Naive thymus-derived CD4-positive, alpha-beta T cell (primary cell): ENCODE data around the gene ZC2HC1B. TPM values are rescaled to one million over a fixed set of nuclear protein-coding genes. Genes with fewer than 3 reads are reported as not detected.

ENCODE experiments used
- ATAC-seq: fragments of 150-1000 bp; cut with Tn5 transposase; 2 replicates; pipeline ENCODE4 v1.10.0; 2021; ENCODE audit warnings: mild to moderate bottlenecking, moderate library complexity
- CTCF ChIA-PET: fragments of 350-600 bp; sonication (Branson Sonifier 250); formaldehyde crosslinking; loops from one replicate; lab custom pipeline; 2021; ENCODE audit warnings: antibody characterized with exemption; lab: Charles Lee
- POLR2A ChIA-PET: fragments of 350-600 bp; sonication (Branson Sonifier 250); formaldehyde crosslinking; loops from one replicate; lab custom pipeline; 2021; ENCODE audit warnings: antibody characterized with exemption, inconsistent platforms; lab: Charles Lee
- DNase-seq, 9 donors: peaks; one replicate each; pipeline versions ENCODE4 v3.0.0 to v3.0.0-alpha.2; 2020 to 2022; ENCODE audit warnings: mixed read lengths in 1 of 9
- H3K27ac ChIP-seq: one replicate; pipeline ENCODE4 v1.7.0; 2013; ENCODE audit warnings: mild to moderate bottlenecking, low read depth, low read length, moderate library complexity
- H3K27me3 ChIP-seq, 2 donors: one replicate each; pipeline ENCODE4 v1.7.0; 2013; ENCODE audit warnings: low read length in 2 of 2, mild to moderate bottlenecking in 2 of 2, moderate library complexity in 2 of 2; ENCODE audit not compliant: control insufficient read depth in 2 of 2, insufficient read depth in 2 of 2
- H3K36me3 ChIP-seq, 3 experiments: 1 replicate in 2 of 3; 2 replicates in 1 of 3; pipeline ENCODE4 v1.7.0; 2013; ENCODE audit warnings: low read length in 3 of 3, mild to moderate bottlenecking in 3 of 3, moderate library complexity in 1 of 3; ENCODE audit not compliant: insufficient read depth in 3 of 3, control insufficient read depth in 2 of 3
- H3K4me1 ChIP-seq, 2 donors: one replicate each; pipeline ENCODE4 v1.7.0; 2013; ENCODE audit warnings: low read length in 2 of 2, mild to moderate bottlenecking in 2 of 2, moderate library complexity in 1 of 2; ENCODE audit not compliant: control insufficient read depth in 2 of 2, insufficient read depth in 2 of 2
- H3K4me3 ChIP-seq: 2 replicates; pipeline ENCODE4 v1.7.0; 2013; ENCODE audit warnings: mild to moderate bottlenecking, low read length
- H3K9me3 ChIP-seq, 3 experiments: 1 replicate in 2 of 3; 2 replicates in 1 of 3; pipeline ENCODE4 v1.7.0; 2013; ENCODE audit warnings: low read length in 3 of 3; ENCODE audit not compliant: control insufficient read depth in 2 of 3
- H3K27ac Mint-ChIP-seq, 9 donors: one replicate each; pipeline ENCODE4 v1.8.0; 2020 to 2022; ENCODE audit warnings: mixed read lengths in 9 of 9, mild to moderate bottlenecking in 8 of 9, moderate library complexity in 5 of 9, inconsistent platforms in 2 of 9
- H3K27me3 Mint-ChIP-seq, 5 donors: one replicate each; pipeline ENCODE4 v1.8.0; 2021 to 2022; ENCODE audit warnings: mixed read lengths in 5 of 5, mild to moderate bottlenecking in 1 of 5
- H3K36me3 Mint-ChIP-seq, 5 donors: one replicate each; pipeline ENCODE4 v1.8.0; 2020 to 2022; ENCODE audit warnings: mixed read lengths in 5 of 5, mild to moderate bottlenecking in 3 of 5, inconsistent platforms in 1 of 5
- H3K4me1 Mint-ChIP-seq, 7 donors: one replicate each; pipeline ENCODE4 v1.8.0; 2020 to 2022; ENCODE audit warnings: mixed read lengths in 7 of 7, mild to moderate bottlenecking in 3 of 7, inconsistent platforms in 1 of 7
- H3K4me3 Mint-ChIP-seq, 10 donors: one replicate each; pipeline ENCODE4 v1.8.0; 2020 to 2022; ENCODE audit warnings: mild to moderate bottlenecking in 10 of 10, mixed read lengths in 10 of 10, moderate library complexity in 6 of 10, inconsistent platforms in 2 of 10
- H3K9me3 Mint-ChIP-seq, 11 donors: one replicate each; pipeline ENCODE4 v1.8.0; 2020 to 2022; ENCODE audit warnings: mixed read lengths in 11 of 11, mild to moderate bottlenecking in 4 of 11, inconsistent platforms in 1 of 11, moderate library complexity in 1 of 11
- intact Hi-C, 2 donors: fragments of 100-400 bp; cut with micrococcal nuclease; formaldehyde crosslinking; loops; one replicate each; pipeline ENCODE4 v1.15.1; 2023
- polyA plus RNA-seq, 2 donors: library from polyadenylated mRNA; unstranded; fragments of 300-500 nt; fragmentation: Illumina TruSeq; gene quantifications; one replicate each; pipeline ENCODE4 v1.2.3, GENCODE V29; 2021
- total RNA-seq, 6 experiments: library from RNA in 5 of 6; stranded (reverse) in 5 of 6; gene quantifications; 1 replicate in 5 of 6; 2 replicates in 1 of 6; pipeline ENCODE4 v1.2.3 and lab custom pipeline; 2021 to 2026

Gene ZC2HC1B
- total and polyA plus RNA-seq, 7 experiments from 2014 or later = 0.49 TPM; not detected in 6

DNA sequence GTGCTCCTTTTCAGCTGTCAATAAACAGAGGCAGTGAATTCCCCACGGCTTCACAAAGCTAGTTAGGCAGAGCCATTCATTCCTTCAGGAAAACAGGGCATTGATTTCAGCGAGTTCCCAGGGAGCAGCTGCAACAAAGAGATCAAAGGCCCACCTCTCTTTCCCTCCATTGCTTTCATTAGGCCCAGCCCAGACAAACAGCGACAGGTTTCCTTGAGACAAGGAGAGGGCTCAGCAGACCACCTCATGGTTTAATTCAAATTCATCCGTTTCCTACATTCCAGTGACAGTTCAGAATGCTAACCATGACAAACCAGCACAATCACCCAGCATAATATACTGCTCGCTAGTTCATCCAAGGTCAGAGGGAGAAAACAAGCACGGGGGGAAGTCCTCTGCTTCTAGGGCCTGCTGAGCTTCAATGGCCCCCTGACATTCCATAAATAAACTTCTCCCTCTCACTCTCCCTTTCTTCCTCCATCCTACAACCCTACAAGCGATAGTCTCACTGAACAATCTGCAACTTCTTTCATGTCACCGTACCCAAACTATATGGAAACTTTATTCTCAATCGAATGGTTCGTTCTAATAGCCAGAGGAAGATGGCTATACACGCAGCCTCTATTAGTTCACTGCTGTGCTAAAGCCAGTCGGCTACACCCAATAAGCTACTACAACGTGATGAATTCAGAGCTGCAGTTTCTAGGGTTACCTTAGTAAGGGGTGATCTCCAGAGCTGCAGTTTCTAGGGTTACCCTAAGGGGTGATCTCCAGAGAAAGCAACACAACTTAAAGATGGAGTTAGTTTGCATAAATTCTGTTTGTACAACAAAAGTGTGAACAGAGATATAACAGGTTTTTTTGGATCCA, 109.1 kb downstream of the ZC2HC1B start:
- no peak overlapping the region for H3K27ac Mint-ChIP-seq
- POLR2A ChIA-PET = no interaction called here

DNA sequence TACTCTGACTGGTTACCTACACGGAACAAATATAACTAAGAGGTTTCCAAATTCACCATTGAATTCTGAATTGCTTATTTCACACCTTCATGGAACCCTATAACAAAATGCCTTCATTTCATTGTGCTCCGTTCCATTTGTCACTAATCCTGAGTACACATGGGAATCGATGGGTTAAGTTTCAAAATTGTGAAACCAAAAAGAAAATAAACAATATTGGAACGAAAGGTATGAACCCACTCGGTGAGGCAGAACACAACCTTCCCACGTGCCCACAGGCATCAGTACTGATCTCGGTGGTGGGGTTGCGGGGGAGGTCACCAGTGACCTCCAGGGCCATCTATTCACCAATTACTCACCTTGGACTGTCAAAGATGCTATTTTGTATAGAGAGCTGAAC, 109.8 kb downstream of the ZC2HC1B start:
- no peaks in the 10 kb centered on the region for H3K36me3 ChIP-seq
- H3K4me3 ChIP-seq = no peak overlapping the region
- H3K9me3 Mint-ChIP-seq = no peaks in the 10 kb centered on the region
- H3K27me3 ChIP-seq = no peaks in the 10 kb centered on the region
- no peaks in the 10 kb centered on the region for H3K36me3 Mint-ChIP-seq
- intact Hi-C loops = no loop called here
- H3K4me1 ChIP-seq = no peaks in the 10 kb centered on the region
- H3K9me3 ChIP-seq = no peaks in the 10 kb centered on the region
- no peak overlapping the region for H3K27ac Mint-ChIP-seq
- H3K4me1 Mint-ChIP-seq = peaks cover 0 to 6% (median 3%) of the 10 kb centered on the region in 7 donors
- CTCF ChIA-PET = no interaction called here
- POLR2A ChIA-PET = no interaction called here
- no peak for DNase-seq
- no peak overlapping the region for H3K27ac ChIP-seq
- H3K4me3 Mint-ChIP-seq = no peak overlapping the region
- peaks cover 0 to 13% (median 7%) of the 10 kb centered on the region in 5 donors for H3K27me3 Mint-ChIP-seq
- ATAC-seq = no peak

More for the DNA sequence above, 109.1 kb downstream of the ZC2HC1B start:
- ATAC-seq (no peak), DNase-seq (no peak)
- Mint-ChIP-seq H3K4me1 (peaks cover 0 to 6% (median 3%) of the 10 kb centered on the region in 7 donors), H3K9me3 (no peaks in the 10 kb centered on the region), H3K27me3 (peaks cover 0 to 13% (median 7%) of the 10 kb centered on the region in 5 donors), H3K4me3 (no peak overlapping the region), H3K36me3 (no peaks in the 10 kb centered on the region)
- H3K27me3 ChIP-seq = no peaks in the 10 kb centered on the region
- no peak overlapping the region for H3K4me3 ChIP-seq
- H3K9me3 ChIP-seq = no peaks in the 10 kb centered on the region
- no peaks in the 10 kb centered on the region for H3K36me3 ChIP-seq
- intact Hi-C loops = no loop called here
- no peak overlapping the region for H3K27ac ChIP-seq
- CTCF ChIA-PET = no interaction called here
- no peaks in the 10 kb centered on the region for H3K4me1 ChIP-seq

DNA sequence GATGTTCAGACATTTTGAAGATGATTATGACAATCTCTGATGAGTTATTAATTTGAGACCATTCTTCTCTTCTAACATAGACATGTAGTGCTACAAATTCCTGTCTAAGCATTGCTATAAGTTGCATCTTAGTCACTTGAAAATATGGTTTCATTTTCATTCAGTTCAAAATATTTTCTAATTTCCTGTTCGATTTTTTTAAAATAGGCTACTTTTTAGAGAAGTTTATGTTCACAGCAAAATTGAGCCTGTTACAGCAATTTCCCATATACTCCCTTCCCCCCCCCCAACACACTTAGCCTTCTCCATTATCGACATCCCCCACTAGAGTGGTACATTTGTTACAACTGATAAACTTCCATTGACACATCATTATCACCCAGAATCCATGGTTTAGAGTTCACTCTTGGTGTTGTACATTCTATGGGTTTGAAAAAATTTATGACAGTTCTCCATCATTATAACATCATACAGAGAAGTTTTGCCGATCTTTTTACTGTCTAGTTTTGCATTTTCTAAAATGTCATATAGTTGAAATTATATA, 112.6 kb downstream of the ZC2HC1B start:
- peaks cover 0 to 4% (median 0%) of the 10 kb centered on the region in 11 donors for H3K9me3 Mint-ChIP-seq
- ChIA-PET POLR2A (no interaction called here), CTCF (interaction anchor here (1.1 kb wide), 1 partner anchor 37 kb away, joined by 4 read pairs; no protein-coding TSS in a partner anchor)
- intact Hi-C loops = no loop called here
- no peak overlapping the region for H3K27ac ChIP-seq
- no peaks in the 10 kb centered on the region for H3K36me3 ChIP-seq
- peaks cover 0 to 1% (median 0%) of the 10 kb centered on the region in 5 donors for H3K36me3 Mint-ChIP-seq
- H3K9me3 ChIP-seq = no peaks in the 10 kb centered on the region
- H3K27ac Mint-ChIP-seq = no peak overlapping the region
- H3K4me1 ChIP-seq = no peaks in the 10 kb centered on the region
- peaks cover 0 to 6% (median 3%) of the 10 kb centered on the region in 7 donors for H3K4me1 Mint-ChIP-seq
- ATAC-seq (no peak), DNase-seq (no peak)
- no peak overlapping the region for H3K4me3 ChIP-seq
- no peak overlapping the region for H3K4me3 Mint-ChIP-seq
- H3K27me3 Mint-ChIP-seq = peaks cover 0 to 2% (median 0%) of the 10 kb centered on the region in 5 donors
- no peaks in the 10 kb centered on the region for H3K27me3 ChIP-seq

DNA sequence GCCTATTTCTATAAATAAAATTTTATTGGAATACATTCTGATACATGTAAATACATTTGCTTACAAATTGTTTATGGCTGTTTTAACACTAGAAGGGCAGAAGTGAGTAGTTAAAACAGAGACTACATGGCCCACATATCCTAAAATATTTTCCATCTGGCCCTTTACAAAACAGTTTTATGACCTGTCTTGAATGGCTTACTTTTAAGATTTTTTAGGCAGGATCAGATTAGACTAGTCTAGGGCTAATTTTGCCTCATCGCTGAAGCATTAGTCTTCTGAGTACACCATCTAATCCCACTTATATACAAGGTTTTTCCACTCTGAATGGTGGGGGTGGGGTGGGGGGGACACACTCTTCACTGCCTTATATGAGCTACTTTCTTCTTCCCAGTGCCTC, 116.6 kb downstream of the ZC2HC1B start:
- H3K9me3 Mint-ChIP-seq = peaks cover 0 to 4% (median 0%) of the 10 kb centered on the region in 11 donors
- intact Hi-C loops = no loop called here

DNA sequence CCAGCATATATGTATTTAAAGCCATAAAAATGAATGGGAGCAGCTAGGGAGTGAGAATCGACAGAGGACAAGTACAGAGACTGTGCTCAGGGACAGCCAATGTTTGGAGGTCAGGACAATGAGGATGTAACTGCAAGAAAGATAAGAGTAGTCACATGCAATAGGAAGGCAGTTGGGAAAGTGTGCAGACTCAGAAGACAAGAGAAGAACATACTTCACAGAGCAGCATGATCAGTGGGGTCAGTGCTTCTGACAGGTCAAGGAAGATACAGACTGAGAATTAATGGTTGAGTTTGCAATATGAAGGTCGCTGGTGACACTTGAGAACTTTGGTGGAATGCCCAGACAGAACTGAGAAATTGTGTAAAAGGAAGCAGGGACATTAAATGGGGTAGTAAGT, 118.7 kb downstream of the ZC2HC1B start:
- H3K27me3 Mint-ChIP-seq = peaks cover 0 to 2% (median 0%) of the 10 kb centered on the region in 5 donors
- no peaks in the 10 kb centered on the region for H3K9me3 ChIP-seq
- DNase-seq = no peak
- no peaks in the 10 kb centered on the region for H3K36me3 ChIP-seq
- ChIA-PET POLR2A (no interaction called here), CTCF (no interaction called here)
- no peaks in the 10 kb centered on the region for H3K27me3 ChIP-seq
- no peaks in the 10 kb centered on the region for H3K4me1 ChIP-seq
- no peak overlapping the region for H3K4me3 ChIP-seq
- no peaks in the 10 kb centered on the region for H3K4me1 Mint-ChIP-seq
- intact Hi-C loops = no loop called here
- ATAC-seq = no peak
- no peak overlapping the region for H3K27ac Mint-ChIP-seq
- H3K4me3 Mint-ChIP-seq = no peak overlapping the region
- H3K36me3 Mint-ChIP-seq = peaks cover 0 to 1% (median 0%) of the 10 kb centered on the region in 5 donors
- no peak overlapping the region for H3K27ac ChIP-seq
- H3K9me3 Mint-ChIP-seq = peaks cover 0 to 4% (median 0%) of the 10 kb centered on the region in 11 donors

More for the DNA sequence above, 116.6 kb downstream of the ZC2HC1B start:
- H3K4me1 ChIP-seq = no peaks in the 10 kb centered on the region
- H3K4me3 ChIP-seq = no peak overlapping the region
- ChIA-PET CTCF (no interaction called here), POLR2A (no interaction called here)
- no peaks in the 10 kb centered on the region for H3K36me3 ChIP-seq
- H3K27ac Mint-ChIP-seq = no peak overlapping the region
- H3K27me3 ChIP-seq = no peaks in the 10 kb centered on the region
- DNase-seq (no peak), ATAC-seq (no peak)
- no peak overlapping the region for H3K27ac ChIP-seq
- H3K4me1 Mint-ChIP-seq = peaks cover 0 to 6% (median 3%) of the 10 kb centered on the region in 7 donors
- H3K9me3 ChIP-seq = no peaks in the 10 kb centered on the region
- peaks cover 0 to 1% (median 0%) of the 10 kb centered on the region in 5 donors for H3K36me3 Mint-ChIP-seq
- no peak overlapping the region for H3K4me3 Mint-ChIP-seq
- peaks cover 0 to 2% (median 0%) of the 10 kb centered on the region in 5 donors for H3K27me3 Mint-ChIP-seq

DNA sequence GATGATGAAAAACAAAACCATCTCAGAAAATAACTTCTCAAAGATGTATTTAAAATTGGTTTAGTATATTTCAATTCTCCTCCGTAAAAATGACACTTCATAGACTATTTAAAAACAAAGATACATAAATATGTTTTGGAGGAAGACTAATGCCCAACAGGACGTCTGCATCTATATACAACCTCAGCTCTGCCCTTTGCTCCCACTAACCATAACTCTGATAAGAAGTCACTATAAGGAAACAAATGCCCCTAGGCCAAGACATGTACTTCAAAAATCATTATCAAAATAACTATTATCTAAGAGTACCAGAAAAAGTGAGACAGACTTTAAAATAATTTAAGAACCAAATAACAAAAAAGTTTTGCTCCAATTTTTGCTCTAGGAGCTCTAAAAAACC, 120.4 kb downstream of the ZC2HC1B start:
- Mint-ChIP-seq H3K9me3 (peaks cover 0 to 4% (median 0%) of the 10 kb centered on the region in 11 donors), H3K27me3 (peaks cover 0 to 6% (median 0%) of the 10 kb centered on the region in 5 donors), H3K36me3 (peaks cover 0 to 1% (median 0%) of the 10 kb centered on the region in 5 donors), H3K4me1 (no peaks in the 10 kb centered on the region), H3K27ac (no peak overlapping the region), H3K4me3 (no peak overlapping the region)
- no peak for DNase-seq
- Histone ChIP-seq H3K9me3 (no peaks in the 10 kb centered on the region), H3K36me3 (no peaks in the 10 kb centered on the region), H3K4me3 (no peak overlapping the region), H3K27ac (no peak overlapping the region), H3K27me3 (no peaks in the 10 kb centered on the region), H3K4me1 (no peaks in the 10 kb centered on the region)
- intact Hi-C loops = no loop called here
- POLR2A ChIA-PET = no interaction called here
- no peak for ATAC-seq
- CTCF ChIA-PET = no interaction called here
